NCI-H2107 treated with DMSO at 0.1 percent for 48 hours (cell line): ENCODE results near the gene LIM2.
"Not testable (repeated sequence)": the region's sequence is repeated elsewhere in the genome, so short reads cannot be mapped to it uniquely, and the experiment has no call there.

Experiments
- DNase-seq: peaks from one replicate; lab custom pipeline; 2025; ENCODE audit not compliant: unreplicated experiment; lab: John Stamatoyannopoulos, UW

The LIM2 gene, protein sequence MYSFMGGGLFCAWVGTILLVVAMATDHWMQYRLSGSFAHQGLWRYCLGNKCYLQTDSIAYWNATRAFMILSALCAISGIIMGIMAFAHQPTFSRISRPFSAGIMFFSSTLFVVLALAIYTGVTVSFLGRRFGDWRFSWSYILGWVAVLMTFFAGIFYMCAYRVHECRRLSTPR

DNA sequence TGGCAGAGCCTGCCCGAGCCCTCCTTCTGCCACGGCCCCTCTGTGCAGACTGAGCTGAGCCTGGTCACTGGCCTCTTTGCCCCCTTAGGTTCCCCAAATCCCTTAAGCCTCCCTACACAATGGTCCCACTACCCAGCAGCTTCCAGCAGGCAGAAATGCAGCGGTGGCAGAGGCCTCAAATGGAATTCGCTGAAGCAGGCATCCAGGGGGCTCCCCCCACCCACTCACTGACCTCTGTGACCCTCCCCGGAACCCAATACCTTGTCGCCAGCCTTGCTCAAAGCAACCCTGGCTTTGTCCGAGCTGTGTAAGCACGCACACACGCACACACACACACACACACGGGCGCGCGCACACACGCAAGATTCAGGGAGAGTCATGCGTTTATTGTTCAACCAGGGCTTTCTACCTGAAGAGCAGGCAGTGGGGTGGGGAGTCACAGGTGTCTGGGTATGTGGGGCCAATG is at the start of gene LIM2:
LIM2 (minus strand) TSS at position 51 of the 466 bp plus-strand sequence. CDS start 531 bp downstream, outside the sequence.
- no peak for DNase-seq

DNA sequence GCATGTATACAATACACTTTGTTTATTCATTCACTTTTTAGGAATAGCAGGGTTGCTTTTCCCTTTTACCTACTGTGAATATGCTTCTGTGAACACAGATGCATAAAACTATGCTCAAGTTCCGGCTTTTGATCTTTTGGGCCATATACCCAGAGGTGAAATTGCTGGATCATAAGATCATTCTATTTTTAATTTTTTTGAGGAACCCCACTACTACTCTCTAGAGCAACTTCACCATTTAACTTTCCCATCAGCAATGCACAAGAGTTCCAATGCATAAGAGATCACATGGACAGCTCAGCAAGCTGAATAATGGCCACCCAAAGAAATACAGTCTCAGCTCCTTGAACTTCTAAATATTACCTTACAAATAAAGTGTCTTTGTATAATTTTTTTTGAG is 46.7 kb upstream of the LIM2 start:
- no peak for DNase-seq

DNA sequence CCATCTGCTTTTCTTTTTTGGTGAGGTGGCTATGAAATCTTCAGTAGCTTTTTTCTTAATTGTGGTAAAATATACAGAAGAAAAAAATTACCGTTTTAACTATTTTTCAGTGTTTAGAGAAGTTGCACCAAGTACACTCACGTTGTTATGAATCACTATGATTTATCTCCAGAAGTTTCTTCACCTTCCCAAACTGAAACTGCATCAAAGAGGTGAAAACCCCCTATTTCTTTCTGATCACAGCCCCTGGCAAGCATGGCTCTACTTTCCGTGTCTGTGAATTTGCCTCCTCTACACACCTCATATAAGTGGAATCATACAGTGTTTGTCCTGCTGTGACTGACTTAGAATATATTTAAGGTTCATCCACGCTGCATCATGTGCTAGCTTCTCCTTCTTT is 45.3 kb upstream of the LIM2 start:
- no peak for DNase-seq

DNA sequence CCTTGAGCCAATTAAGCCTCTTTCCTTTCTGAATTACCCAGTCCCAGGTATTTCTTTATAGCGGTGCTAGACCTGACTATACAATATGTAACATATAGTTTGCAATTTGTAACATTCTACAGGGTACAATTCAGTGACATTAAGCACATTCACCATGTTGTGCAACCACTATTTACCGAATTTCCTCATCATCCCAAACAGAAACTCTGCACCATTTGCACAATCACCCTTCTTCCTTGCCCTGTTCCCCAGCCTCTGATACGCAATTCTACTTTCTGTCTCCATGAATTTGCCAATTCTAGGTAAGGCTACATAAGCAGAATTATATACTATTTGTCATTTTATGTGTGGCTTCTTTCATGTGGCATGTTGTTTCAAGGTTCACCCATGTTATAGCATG is 43.4 kb upstream of the LIM2 start:
- DNase-seq: no peak

DNA sequence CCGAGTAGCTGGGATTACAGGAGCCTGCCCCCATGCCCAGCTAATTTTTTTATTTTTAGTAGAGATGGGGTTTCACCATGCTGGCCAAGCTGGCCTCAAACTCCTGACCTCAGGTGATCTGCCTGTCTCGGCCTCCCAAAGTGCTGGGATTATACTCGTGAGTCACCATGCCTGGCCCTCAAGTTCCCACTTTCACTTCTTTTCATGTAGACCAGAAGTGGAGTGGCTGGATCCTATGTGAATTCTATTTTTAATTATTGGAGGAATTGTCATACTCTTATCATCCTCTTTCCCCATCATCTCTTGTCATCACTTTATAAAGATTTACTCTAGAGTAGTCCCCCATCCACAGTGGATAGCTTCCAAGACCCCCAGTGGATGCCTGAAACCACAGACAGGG is 42.4 kb upstream of the LIM2 start:
- DNase-seq: no peak

DNA sequence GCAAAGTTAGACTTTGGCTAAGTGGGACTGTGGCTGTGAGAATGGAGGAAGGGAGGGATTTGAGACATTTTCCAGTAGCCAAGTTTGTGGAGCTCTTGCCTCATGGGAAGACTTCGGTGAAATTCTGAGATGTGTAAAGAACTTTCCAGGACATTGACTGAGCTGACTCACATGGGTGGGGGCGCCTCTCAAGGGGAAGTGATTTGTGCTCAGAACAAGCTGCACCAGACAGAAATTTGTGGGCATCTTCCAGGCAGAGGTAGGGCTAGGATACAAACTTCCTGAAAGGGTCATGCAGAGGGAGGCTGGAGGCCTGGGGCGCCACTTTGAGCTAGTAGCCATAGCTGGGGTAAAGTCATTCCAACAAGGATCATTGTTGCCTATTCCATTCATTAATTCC is 39.4 kb upstream of the LIM2 start:
- no peak for DNase-seq

DNA sequence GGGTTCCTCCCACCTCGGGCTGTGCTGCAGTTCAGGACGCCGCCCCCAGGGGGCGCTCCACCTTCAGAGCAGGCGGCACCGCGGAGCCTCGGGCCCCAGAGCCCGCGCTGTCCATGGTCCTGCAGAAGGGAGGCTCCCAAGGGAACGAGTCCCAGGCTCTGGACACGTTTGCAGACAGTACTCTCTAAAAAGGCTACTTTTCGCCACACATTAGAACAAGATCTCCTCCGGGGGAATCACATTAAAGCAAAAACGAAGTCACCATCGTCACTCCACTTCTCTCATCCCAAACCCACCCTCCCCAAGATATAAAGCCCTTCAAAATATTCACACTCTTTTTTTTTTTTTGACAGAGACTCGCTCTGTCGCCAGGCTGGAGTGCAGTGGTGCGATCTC is 34.3 kb upstream of the LIM2 start:
- no peak for DNase-seq

DNA sequence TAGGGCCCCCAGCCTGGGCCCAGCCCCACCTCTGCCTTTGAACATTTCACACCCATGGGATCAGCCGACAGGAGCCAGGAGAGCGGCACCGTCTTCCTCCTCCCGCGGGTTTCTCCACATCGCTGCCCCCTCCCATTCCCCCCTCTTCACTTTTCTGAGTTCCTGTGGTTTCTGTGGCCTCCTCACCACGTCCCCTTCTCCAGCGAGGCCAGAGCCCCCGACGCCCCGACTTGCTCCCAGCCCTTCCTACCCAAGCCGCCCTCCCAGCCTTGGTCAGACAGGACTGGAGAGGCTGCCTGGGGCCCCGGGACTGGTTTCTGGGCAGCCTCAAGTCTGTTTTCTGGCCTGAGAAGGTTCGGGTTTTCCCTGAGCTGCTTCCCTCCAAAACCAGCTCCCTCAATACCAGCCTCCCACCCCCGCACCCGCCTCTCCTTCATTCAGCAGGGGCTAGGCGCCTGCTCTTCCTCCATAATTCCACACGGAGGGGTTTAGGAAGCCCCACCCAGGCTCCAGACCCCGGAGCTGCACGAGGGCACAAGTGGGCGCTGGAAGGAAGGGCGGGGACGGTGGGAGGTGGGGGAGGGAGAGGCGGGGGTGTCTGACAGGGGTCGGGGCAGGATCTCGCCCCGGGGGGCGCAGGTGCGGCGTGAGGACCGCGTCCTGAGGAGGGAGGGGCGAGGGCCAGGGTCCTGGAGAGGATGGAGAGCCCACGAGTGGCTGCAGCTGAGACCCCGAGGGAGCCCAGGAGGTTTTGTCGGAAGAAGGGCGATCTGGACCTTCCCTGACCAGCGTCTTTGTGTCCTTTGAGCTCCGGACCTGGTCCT is 33.7 kb upstream of the LIM2 start:
- DNase-seq: no peak

DNA sequence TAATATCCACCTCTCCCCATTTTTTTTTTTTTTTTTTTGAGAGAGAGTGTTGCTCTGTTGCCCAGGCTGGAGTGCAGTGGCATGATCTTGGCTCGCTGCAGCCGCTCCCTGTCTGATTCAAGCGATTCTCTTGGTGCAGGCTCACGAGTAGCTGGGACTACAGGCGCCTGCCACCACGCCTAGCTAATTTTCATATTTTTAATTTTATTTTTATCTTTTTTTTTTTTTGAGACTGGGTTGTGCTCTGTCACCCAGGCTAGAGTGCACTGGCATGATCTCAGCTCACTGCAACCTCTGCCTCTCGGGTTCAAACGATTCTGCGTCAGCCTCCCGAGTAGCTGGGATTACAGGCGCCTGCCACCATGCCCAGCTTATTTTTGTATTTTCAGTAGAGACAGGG is 32.7 kb upstream of the LIM2 start:
- DNase-seq: not testable (repeated sequence)

DNA sequence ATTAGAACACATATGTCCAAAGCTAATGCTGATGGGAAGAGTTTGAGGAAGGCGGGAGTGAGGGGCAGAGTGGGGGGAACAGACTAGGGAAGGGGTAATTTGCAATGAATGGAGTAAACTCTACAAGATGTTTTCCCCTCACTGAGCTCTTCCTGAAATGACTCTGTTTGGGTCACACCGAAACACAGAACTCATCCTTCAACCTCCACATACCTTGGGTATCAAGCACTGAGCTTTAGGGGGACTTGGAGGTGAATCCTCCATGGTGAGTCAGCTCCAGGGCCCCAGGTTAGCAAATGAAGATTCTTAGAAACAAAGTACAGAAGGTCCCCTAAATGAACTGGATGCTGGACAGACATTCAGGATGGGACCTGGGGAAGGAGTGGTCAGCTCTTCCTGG is 30.9 kb upstream of the LIM2 start:
- DNase-seq: no peak

DNA sequence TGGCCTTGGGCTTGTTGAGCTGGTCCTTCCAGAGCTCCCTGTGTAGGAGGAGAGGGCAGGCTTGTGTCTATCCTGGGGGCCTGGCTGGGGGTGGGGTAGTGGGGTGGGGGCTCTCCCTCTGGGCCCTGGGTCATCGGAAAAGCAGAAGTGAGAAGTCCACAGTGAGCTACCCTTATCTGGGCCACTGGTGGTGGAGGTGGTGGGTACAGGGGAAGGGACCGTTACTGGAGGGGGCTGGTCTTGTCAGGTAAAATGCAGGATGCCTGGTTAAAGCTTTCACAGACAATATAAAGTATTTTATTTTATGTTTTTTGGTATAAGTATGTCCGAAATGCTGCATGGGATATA is 30.0 kb upstream of the LIM2 start:
- DNase-seq: no peak

DNA sequence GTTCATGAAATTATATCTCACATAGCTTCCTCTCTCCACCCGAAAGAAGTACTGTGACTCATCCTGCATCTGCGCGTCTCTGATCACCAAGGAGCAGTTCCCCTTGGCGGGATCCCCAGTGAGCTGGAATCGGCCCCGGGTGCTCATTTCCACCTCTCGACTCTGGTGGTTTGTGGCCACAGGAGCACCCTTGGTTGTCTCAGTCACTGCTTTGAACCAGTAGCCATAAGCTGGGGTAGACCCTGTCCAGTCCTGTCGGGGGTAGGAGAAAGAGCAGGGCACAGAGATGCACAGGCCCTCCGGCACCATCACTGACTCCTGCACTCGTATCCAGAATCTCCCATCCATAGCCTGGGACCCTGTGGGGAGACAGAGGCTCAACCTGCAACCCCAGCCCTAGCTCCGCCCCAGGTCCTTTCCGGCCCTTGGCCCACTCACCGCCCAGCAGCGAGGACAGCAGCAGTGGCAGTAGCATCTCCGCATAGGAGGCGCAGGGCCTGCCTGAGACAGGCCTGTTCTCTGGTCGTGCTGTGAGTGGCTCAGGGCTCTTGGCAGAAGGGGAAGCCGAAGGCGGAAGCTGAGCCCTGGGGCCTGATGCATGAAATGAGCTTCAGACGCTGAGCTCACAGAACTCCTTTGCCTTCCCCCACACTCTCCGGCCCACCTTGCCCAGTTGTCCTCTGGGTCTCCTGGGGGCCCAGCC is 29.5 kb upstream of the LIM2 start, which contains the start of gene SIGLEC10:
SIGLEC10 (minus strand) TSS at position 536 of the 703 bp plus-strand sequence; CDS start at position 475, 61 bp downstream.
- no peak for DNase-seq

DNA sequence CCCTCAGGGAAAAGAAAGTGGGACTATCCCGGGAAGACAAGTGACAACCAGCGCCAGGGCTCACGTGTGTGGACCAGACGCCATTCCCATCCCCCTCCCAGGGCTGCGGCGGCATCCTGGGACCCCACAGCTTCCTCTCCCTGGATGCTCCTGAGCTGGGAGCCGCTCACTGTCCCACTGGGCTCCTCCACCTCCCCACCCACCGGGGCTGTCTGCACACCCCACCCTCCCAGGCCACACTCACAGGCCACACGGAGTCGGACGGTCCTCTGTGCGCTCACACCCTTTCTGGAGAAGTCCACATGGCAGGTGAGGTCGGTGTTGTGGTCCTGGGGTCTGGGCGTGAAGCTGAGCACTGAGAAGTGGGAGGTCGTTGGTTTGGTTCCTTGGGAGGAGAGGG is 28.6 kb upstream of the LIM2 start:
- DNase-seq: not testable (repeated sequence)

DNA sequence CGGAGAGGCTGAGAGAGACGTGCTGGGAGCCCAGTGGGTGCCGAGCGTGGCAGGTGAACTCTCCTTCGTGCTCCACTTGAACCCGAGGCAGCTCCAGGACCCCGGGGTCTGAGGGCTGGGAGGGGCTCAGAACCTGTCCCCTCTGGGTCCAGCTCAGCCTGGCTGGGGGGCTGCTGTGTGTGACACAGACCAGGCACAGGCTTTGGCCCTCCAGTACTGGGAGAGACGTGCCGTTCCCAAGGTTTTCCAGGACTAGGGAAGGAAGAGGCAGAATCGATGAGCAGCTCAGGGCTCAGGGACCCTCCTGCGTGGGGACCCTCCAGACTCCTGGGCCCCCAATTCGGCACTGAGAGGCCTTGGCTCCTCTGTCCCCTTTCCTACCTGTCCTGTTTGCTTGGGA is 27.4 kb upstream of the LIM2 start:
- DNase-seq: no peak

DNA sequence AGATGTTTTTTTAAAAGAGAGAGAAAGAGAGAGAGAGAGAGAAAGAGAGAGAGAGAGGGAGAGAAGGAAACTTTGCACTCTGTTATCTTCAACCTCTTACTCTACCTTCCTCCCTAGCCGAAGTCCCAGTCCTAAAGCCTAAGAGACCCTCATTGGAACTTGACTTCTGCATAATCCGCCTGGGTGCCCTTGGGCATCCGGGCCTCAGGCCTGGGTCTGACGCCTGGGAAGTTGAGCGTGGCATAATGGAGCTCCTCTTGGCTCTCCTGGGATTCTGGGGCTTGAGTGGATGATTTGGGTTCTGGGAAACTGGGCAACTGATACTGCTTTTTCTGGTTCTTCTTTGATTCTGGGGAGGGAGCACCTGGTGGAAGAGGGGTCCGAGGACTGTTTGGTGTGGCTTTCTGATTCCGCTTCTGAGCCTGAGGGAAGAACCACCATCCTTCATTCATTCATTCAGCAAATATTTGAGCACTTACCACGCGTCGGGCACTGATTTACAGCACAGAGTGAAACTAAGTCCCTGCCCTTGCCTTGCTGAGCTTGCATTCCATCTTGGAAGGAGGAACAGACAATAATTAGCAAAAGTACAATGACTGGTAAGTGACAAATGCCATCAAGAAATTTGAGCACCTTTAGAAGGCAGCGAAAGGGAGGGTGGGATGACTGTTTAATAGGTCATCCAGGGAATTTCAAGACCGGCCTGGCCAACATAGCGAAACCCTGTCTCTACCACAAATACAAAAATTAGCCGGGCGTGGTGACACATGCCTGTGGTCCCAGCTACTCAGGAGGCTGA is 23.4 kb upstream of the LIM2 start:
- DNase-seq: no peak

DNA sequence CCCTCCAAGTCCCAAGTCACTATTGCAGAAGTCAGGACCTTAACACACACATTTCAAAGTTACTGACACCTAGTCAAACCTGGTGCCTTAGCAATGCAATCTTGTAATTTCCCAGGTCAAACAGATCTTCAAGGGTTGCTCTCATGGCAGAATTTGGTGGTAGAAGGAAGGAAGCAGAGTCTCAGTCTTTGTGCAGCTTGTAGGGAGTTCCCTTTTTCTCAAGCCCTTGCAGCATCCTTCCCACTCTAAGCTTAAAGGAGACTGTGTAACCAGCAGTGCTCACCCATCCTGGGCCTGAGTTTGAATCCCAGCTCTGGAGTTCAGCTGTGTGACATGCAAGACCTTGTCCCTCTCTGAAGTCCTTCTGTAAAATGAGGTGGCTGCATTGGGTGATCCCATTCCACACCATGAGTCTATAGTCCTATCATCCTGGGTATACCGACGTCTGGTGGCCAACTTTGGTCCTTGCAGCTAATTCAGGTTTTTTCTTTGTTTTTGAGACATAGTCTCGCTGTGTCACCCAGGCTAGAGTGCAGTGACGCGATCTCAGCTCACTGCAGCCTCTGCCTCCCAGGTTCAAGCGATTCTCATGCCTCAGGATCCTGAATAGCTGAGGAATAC is 19.8 kb upstream of the LIM2 start:
- no peak for DNase-seq

DNA sequence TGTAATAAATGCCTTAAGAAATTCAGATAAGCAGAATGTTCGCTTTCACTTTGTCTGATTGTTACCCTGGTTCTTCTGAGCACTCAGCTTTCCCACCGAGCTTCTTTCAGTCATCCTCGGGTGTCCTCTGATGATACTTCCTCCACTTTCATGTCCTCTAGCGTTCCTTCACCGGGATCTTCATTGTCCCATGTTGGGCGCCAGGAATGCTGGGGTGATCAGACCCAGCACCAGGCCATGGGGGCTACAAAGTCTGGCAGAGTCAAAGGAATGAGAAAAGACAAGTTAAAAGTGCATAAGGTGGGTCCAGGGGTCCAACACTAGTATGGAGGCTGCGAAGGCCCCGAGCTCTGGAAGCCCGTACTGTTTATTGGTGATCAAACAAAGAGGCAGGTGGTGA is 14.3 kb upstream of the LIM2 start:
- no peak for DNase-seq

DNA sequence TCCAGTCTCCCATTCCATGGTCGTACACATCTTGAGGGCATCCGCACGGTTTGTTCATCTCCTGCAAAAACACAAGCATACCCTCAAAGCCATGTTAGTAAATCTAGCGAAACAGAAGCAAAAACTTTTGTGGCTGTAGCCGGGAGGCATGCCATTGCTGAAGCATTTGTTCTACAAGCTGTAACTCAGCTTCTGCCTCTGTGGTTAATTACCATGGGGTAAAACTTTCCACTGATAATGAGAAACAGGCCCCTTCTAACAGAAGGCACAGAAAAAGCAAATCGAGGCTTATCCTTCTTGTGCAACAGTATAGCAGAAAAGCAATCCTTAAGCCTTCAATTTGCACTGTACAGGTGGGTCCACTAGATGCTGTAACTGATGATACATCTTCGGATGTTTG is 12.2 kb upstream of the LIM2 start:
- not testable (repeated sequence) for DNase-seq

DNA sequence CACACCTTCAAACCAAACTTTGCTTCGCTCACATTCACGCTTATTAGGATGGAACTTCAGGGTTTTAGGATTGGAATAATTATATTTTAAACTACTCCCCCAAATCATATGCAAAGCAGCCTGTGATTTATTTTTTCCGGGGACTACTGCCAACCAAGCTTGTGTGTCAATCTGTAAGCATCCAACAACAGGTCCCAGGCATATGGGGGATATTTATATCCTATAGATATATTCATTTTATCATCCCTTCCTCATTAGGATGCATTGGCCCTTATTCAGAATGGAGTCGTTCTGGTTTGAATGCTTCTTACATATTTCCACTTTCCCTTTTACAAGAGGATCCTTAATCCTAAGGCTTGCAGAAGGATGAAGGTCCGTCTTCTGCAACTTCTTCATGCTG is 11.5 kb upstream of the LIM2 start:
- no peak for DNase-seq

DNA sequence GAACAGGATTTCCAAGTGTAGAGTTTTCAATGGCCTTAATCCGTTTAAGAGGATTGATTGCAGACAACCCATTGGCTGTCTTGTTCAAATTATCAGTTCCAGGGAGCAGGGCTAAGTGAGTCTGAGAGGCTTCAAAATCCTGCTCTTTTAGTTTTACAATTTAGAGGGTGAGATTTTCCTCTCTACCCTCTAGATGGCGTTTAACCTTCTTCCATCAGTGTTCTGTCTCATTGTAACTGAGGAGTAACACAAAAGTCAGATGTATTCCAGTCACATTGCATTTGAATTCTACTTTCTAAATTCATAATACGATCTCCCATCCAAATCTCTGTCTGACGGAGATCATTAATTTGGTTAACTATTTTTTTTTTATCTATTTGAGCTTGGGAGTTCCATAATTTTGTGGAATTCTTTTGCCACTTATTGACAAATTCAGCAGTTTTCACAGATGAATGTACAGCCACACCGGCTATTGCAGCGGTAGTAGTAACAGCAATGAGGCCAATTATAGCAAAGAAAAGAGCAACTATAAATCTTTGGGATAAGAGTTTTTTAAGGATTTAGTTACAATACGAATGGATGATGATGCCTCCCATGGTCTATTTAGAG is 10.4 kb upstream of the LIM2 start:
- DNase-seq: no peak
